Putamen (tissue), 1 donor: ENCODE measurements around the gene RMI2.

Experiments
- DNase-seq: peaks from one replicate; pipeline ENCODE4 v3.0.0-alpha.2; 2016; ENCODE audit warnings: low spot score

Gene RMI2

DNA sequence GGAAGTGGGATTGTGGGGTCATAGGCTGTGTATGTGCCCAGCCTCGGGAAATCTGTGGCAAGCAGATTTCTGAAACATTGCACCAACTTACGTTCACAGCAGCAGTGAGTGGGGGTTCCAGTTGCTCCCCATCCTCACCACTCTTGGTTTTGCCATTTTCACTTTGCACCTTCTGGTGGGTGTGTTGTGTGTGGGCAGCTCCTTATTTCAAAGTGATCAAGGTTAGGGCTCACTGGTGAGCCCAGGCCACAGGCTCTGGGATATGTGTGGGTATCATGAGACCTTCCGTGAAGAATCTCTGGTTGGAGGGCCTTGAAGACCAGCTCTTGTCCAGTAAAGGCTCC is 34.7 kb upstream of the RMI2 start:
- DNase-seq: no peak

DNA sequence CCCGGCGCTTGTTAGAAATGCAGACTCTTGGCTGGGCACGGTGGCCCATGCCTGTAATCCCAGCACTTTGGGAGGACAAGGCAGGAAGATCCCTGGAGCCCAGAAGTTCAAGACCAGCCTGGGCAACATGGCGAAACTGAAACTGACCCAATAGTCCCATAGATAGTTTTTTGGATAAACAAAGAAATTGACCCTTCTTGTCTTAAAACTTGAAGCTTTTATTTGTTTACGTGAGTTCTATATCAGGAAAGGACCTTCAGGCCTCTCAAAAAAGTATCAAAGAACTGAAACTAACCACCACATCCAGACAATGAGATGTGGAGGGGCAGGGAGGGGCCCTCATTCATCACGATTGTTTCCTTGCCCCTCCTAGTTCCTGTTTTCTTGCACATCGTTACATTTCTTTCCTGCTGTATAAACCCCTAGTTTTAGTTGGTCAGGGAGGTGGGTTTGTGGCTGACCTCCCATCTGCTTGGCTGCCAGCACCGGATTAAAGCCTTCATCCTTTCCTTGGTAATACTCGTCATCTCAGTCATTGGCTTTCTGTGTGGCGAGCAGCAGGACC is 34.2 kb upstream of the RMI2 start:
- no peak for DNase-seq

DNA sequence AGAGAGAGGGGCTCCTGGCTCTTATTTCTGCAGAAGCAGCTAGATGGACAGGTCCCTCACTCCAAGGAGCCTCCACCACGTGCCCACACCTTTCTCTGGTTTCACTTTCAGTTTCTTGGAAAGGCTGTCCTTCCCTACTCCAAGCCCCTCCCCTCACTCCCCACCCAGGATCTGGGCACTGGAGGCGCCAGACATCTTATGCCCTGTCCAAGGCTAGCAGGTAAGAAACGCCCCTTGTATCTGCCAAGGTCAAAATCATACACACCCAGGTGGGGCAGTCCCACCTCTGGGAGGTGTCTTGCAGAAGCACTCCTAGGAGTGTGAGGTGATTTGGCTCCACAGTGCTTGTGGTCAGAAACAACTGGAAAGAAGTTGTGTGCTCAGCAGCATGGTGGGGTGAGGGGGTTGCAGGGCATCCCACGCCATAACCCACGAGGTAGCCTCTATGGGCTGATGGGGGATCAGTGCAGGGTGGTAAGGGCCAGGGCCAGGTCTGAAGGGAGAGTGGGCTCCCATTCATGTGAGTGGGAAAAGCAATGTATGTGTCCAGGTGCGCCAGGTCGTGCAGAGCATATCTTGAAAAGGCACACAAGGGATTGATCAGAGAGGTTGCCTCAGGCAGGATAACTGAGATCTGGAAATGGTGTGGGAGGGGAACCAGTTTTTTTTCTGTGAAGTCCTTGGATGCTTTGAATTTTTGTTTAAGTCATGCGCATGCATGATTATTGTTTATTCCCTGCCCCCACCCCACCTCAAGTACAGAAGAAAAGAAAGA is 32.4 kb upstream of the RMI2 start:
- no peak for DNase-seq

DNA sequence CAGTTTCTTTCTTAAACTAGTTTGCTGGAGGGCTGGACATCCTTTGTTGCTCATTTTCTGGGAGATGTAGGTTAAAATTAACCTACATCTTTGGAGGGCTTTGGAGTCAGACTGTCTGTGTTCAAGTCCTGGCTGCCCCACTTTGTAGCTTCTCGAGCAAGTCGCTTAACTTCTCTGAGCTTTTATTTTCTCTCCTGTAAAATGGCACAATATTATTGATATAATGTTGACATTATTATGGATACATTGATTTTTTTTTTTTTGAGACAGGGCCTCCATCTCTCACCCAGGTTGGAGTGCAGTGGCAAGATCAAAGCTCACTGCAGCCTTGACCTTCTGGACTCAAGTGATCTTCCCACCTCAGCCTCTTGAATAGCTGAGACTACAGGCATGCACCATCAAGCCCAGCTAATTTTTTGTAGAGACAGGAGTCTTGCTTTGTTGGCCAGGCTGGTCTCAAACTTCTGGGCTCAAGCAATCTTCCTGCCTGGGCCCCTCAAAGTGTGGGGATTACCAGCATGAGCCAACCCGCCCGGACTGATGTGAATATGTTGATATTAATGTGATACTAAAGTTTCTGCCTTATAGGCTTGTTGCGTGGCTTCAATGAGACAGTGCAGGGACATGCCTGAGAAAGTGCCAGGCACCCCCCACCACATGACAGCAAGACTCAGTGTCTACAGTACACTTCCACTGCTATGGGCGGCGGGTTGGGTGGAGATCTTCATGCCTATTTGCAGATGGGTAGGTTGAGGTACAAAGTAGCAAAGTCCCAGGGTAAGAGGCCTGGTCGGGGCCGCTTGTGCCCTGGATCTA is 31.6 kb upstream of the RMI2 start:
- no peak for DNase-seq

DNA sequence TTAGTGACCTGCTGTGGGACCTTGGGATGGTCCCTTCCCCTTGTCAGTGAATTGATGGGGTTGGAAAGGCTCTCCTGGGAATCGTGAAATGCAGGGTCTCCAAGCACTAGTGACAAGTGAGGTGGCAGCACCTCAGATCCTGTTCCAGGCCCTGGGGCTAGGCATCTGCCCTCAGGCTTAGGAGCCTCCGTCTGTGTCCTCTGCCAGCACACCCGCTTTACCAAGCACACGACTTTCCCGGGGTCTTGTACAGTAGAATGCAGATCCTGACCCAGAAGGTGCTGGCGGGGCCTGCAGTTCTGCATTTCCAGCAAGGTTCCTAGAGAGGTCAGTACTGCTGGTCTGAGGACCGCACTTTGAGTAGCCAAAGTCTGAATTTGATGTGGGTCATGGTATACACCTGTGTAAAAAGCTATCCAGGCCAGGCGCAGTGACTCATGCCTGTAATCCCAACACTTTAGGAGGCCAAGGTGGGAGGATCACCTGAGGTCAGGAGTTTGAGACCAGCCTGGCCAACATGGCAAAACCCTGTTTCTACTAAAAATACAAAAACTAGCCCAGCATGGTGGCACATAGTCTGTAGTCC is 30.9 kb upstream of the RMI2 start:
- DNase-seq: no peak

DNA sequence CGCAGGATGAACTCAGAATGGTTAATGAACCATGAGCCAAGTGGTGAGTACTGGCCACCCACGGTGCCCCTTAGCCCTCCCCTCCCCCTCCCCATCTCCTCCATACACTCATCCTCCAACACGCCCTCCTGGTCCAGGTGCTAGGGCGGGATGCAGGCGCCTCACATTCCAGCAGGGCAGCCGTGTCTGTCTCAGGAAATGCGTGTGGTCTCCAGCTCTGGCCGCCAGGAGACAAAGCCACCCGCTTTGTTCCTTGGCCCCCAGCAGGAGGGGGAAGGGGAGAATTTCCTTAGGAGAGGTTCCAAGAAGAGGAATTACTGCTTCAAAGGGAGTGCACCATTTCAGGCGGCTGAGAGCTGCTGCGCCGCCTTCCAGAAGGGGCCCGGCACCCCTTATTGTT is 29.7 kb upstream of the RMI2 start:
- no peak for DNase-seq

DNA sequence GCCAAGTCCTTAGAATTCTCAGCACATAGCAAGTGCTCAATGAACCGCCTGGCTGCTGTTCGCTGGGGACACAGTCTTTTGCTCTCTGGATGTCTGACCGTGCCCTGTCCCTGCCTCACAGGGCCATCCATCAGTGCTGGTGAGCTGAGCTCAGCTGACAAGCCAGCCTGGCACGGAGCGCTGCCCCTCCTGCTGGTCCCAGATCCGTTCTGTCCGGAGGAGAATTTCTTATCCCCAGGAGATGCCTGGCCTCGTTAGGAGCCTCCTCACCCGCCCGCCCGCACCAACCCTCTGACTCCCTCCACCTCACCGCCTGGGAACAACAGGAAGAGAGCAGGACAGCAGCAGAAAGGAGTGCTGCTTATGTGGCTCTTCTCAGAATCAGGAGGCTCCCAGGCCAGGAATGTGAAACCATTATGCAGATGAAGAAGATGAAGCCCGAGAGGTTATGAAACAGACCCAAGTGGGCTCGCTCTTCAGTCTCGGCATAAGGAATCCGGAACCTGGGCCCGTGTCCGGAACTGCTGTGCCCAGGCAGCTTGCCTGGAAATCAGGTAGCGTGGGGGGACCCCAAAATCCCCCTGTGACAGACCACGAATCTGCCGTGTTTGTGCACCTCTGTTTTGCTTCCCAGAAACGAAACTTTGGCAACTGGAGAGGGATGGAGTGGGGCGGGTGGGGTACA is 28.8 kb upstream of the RMI2 start:
- DNase-seq: no peak

DNA sequence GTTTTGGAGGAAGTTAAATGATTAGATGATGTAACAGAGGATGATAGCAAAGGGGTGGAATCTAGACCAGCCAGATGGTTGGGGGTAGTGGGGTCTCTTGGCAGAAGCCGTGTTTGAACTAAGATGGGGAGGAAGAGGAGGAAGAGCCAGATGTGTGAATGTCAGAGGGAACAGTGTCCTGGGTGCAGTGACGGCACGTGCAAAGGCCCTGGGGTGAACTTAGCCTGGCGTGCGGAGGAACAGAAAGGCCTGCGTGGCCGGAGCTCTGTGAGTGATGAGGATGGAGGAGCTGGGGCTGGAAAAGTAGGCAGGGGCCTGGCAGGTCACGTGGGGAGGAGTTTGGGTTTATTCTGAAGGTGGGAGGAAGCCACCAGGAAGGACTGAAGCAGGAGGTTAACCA is 26.4 kb upstream of the RMI2 start:
- DNase-seq: no peak

DNA sequence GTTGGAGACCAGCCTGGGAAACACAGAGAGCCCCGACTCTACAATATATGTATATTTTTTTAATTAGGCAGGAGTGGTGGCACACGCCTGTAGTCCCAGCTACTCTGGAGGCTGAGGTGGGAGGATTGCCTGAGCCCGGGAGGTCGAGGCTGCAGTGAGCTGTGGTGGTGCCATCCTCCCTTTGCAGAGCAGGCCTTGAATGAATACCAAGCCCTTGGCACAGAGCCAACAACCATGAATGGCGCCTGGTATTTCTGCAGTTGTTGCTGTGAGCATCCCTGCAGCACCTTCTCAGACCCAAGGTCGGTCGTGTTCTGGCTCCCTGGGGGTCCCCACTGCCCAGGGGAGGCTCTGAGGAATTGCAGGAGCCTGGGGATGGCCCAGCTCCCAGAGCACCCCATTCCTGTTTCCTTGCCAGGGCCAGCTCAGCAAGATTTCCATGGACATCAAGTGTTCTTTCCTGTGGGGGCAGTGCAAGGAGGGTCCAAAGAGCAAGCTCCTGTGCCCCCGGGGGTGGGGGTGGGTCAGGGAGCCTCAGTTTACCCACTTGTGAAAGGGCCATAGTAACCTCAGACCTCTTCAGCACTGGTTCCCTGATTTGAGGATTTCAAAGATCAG is 25.6 kb upstream of the RMI2 start:
- no peak for DNase-seq

DNA sequence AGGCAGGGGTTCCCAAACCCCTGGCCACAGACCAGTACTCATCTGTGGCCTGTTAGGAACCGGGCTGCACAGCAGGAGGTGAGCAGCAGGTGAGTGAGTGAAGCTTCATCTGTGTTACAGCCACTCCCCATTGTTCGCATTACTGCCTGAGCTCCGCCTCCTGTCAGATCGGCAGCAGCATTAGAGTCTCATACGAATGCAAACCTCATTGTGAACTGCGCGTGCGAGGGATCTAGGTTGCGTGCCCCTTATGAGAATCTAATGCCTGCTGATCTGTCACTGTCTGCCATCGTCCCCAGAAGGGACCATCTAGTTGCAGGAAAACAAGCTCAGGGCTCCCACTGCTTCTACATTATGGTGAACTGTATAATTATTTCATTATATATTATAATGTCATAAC is 25.1 kb upstream of the RMI2 start:
- DNase-seq: no peak

DNA sequence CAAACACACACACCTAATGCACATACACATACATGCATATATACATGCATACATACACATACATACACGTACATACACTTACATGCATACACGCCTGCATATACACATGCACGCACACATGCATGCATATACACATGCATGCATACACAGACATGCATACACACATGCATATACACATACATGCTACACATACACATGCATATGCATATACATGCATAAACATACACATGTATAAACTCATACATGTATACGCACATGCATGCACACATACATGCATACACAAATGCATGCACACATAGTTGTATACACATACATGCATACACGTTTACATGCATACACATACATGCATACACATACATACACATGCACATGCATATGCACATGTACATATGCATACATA is 23.6 kb upstream of the RMI2 start:
- no peak for DNase-seq

DNA sequence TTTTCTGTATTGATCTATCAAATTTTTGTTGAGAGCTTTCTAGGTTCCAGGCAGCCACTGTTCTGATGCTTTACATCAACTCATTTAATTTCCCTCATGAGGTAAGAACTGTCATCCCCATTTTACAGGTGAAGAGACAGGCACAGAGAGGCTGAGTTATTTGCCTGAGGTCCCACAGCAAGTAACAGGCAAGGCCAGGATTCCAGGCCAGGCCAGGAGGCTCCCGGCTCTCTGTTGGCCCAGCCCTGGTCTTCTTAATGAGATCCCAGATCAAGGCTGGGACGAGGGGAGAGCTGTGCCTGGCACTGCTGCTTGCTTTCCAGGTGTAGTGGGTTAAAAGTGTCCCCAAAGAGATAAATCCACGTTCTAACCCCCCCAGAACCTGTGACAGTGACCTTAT is 22.4 kb upstream of the RMI2 start:
- DNase-seq: no peak

DNA sequence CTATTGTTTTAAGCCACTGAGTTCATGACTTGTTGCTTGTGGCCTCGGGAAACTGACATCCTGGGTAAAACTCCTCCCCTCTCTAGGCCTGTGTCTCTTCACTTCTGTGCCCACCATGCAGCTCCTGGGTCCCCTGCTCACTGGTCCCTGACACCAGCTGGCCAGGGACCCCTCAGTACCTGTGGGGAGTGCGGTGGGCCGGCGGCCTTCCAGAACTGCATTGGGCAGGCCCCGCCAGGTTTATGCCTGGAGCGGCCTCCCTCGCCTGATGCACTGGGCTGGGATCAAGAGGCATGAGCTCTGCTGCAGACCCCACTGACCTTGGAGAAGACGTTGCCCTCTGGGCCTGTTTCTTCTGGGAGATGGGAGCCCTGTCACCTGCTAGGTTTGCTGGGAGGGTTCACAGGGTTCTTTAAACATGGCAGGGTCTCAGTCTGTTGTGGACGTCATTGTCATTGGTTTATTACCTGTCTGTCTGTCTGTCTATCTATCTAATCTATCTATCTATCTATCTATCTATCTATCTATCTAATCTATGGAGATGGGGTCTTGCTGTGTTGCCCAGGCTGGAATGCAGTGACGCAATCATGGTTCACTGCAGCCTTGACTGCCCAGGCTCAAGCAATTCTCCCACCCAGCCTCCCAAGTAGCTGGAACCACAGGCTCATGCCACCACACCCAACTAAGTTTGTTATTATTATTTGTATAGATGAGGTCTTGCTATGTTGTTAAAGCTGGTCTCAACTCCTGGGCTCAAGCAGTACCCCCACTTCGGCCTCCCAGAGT is 21.5 kb upstream of the RMI2 start:
- DNase-seq: no peak

DNA sequence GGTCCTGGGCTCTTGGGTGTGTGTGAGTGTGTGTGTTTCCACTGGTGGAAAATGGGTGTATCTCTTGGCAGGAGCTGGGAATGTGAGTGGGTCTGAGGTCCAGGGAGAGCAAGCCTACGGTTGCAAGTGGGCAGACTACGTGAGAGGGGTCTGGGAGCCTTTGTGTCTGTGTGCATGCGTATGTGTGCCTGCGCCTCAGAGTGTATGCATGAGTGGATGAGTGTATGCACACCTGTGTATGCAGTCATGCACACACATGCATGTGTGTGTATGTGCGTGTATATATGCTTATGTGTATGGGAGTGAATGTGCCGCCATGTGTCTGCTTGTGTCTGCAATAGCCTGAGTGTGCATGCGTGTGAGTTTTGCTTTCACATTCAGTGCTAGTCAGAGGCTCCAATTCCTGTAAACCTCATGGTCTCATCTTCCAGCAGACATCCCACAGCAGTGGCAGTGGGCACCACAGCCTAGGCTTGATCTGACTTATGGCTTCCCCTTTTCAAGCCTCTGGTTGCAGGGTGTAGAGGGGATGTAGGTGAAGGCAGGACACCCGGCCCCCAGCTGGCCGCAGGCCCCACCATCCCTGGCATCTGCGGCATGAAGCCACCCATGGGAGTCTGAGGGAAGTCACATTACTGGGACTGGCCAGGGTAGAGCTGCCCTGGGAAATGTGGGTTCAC is 19.7 kb upstream of the RMI2 start:
- no peak for DNase-seq

DNA sequence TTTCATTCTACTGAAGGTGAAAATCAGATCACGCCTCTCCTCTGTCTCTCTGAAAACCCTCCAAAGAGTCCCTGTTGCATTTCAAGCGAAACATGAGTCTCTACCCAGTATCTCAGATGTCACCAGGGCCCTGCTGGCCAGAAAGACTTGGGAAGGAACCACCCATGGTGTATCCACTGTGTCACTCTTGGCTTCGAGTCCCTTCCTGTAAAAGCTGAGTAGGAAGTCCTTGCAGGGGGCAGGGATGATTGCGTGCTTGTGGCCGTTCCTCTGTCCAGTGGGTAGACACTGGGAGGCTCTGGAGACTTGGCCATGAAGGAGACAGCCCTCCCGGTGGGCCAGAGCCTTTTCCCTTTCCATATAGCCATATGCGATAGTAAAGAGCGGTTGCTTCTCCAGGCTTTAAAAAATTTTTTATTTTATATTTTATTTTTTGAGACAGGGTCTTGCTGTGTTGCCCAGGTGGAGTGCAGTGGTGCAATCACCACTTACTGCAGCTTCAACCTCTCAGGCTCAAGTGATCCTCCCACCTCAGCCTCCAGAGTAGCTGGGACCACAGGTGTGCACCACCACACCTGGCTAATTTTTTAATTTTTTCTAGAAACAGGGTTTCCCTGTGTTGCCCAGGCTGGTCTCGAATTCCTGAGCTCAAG is 19.0 kb upstream of the RMI2 start:
- no peak for DNase-seq

DNA sequence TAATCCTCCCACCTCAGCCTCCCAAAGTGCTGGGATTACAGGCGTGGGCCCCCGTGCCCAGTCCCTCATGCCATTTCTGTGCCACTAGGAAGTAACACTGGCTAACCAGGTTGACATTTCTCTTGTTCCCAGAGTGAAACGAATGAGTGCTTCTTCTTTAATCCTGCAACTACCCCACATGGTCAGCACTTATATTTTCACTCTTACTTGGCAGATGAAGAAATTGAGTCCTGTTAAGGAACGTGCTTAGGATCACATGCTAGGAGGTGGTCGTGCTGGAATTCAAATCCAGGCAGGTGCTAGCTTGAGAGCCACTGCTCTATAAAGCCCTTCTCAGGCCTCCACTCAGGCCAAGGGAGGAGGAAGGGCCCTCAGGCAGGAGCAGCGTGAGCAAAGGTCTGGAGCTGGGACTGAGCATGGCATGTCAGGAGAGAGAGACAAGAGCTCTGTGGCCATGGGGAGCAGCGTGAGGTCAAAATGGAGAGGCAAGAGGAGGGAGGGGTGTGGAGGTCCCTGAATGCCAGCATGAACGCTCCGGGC is 18.5 kb upstream of the RMI2 start:
- DNase-seq: no peak

DNA sequence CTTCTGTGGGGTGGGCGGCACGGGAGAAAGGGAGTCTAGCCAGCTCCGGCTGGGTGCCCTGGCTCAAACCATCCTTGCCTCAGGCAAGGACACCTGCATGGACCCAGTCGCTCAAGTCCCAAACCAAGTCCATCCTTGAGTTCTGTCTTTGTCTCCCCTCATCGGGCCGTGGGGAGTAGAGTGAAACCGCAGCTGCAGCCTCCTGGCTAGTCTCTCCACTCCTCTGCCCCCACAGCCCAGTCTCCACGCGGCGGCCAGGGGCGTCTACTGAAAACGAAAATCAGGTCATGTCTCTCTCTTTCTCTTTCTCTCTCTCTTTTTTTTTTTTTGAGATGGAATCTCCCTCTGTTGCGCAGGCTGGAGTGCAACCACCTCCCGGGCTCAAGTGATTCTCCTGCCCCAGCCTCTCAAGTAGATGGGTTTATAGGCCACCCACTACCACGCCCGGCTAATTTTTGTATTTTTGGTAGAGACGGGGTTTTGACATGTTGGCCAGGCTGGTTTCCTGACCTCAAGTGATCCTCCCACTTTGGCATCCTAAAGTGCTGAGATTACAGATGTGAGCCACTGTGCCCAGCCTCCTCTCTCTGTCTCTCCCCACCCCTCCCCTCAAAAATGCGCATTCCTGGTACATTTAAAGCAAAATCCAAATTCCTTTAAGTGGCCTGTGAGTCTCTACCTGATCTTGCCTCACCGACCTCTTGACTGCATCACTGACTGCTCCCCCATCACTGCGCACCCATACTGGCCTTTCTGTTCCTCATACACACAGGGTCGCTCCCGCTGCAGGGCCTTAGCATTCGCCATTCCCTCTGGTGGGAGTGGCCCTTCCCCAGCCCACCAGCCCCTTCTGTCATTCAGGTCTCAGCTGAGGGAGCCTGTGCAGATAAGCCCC is 17.7 kb upstream of the RMI2 start:
- no peak for DNase-seq

DNA sequence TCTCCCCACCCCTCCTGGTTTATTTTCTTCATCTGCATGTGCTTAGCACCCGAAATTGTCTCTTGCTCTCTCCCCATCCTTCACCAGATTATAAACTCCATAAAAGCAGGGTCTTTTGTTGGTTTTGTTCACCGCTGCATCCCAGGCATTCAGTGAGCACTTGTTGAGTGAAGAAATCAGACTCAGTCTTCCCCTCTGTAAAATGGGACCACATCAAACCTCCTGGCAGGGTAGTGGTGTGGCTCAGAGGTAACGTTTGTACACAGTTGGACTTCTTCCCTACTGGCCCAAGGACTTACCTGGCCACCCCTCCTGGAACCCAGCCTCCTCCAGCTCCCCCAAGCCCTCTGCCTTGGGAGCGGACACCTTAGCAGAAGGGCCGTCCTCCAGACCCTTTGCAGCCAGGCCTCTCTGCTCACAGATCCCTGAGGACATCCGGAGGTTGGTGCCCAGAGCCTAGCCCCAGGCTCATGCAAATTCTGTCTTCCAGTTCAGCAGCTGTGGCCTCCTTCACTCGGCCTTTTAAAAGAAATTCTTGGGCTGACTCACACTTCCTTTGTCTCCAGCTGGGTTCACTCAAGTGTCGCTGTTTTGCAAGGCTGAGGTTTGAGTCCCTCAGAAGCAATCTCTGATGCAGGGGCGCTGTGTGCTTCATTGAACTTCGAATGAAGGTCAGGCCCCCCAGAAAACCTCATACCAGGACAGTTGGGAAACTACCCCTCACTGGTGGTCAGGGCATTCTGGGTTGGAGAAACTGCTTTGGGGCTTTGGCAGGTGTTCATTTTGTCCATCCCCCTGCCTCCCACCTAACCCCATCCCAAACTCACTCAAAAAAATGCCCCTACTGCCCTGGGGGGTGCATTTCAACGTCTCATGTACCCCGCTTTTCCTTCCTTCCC is 16.8 kb upstream of the RMI2 start:
- no peak for DNase-seq
